Stomach smooth muscle (tissue), 2 donors: ENCODE results near the gene ZDHHC17.

Experiments
- H3K27ac ChIP-seq: one replicate; pipeline ENCODE4 v1.7.0; 2013; ENCODE audit warnings: mild to moderate bottlenecking, low read length, inconsistent platforms
- H3K27me3 ChIP-seq, 2 donors: one replicate each; pipeline ENCODE4 v1.7.0; 2013; ENCODE audit warnings: low read length in 2 of 2; ENCODE audit not compliant: insufficient read depth in 2 of 2, control insufficient read depth in 1 of 2
- H3K36me3 ChIP-seq, 2 donors: one replicate each; pipeline ENCODE4 v1.7.0; 2013; ENCODE audit warnings: low read length in 2 of 2; ENCODE audit not compliant: control insufficient read depth in 2 of 2, insufficient read depth in 2 of 2
- H3K4me1 ChIP-seq: one replicate; pipeline ENCODE4 v1.7.0; 2013; ENCODE audit warnings: low read length; ENCODE audit not compliant: control insufficient read depth, insufficient read depth
- H3K4me3 ChIP-seq, 2 donors: one replicate each; pipeline ENCODE4 v1.7.0; 2013; ENCODE audit warnings: low read length in 2 of 2
- H3K9ac ChIP-seq, 2 donors: one replicate each; pipeline ENCODE4 v1.7.0; 2013; ENCODE audit warnings: low read length in 2 of 2, mild to moderate bottlenecking in 1 of 2
- H3K9me3 ChIP-seq, 2 donors: one replicate each; pipeline ENCODE4 v1.7.0; 2013; ENCODE audit warnings: low read length in 2 of 2; ENCODE audit not compliant: control insufficient read depth in 2 of 2
- donor health status: healthy.
- donor health status: Pancreatic carcinoma.

Gene ZDHHC17

GRCh38 chr12:76876696-76877229, 112.8 kb downstream of the ZDHHC17 start:
- peak overlapping the region; percentile 44 to 88 for H3K4me3 ChIP-seq
- peaks cover 19% of the 10 kb centered on the region for H3K4me1 ChIP-seq
- no peak overlapping the region for H3K27ac ChIP-seq
- H3K9ac ChIP-seq, result no peak overlapping the region
- H3K9me3 ChIP-seq, result no peaks in the 10 kb centered on the region
- H3K27me3 ChIP-seq, result no peaks in the 10 kb centered on the region
- H3K36me3 ChIP-seq, result no peaks in the 10 kb centered on the region

GRCh38 chr12:76878099-76878898, 114.4 kb downstream of the ZDHHC17 start:
- Histone ChIP-seq H3K36me3 (no peaks in the 10 kb centered on the region), H3K9ac (peak overlapping the region; percentile 71 to 79), H3K4me3 (peak overlapping the region; percentile 86 to 88), H3K27ac (peak overlapping the region; percentile 41), H3K9me3 (no peaks in the 10 kb centered on the region), H3K27me3 (no peaks in the 10 kb centered on the region), H3K4me1 (peaks cover 19% of the 10 kb centered on the region)

- Histone ChIP-seq H3K4me3 (peak within 1 kb of the TSS; percentile 86 to 88), H3K9me3 (no peaks in the 10 kb centered on the region), H3K36me3 (no peaks in the 10 kb centered on the region), H3K27ac (peak within 1 kb of the TSS; percentile 88), H3K9ac (peak within 1 kb of the TSS; percentile 80 to 88), H3K27me3 (no peaks in the 10 kb centered on the region), H3K4me1 (peaks cover 19% of the 10 kb centered on the region)
Measured at GRCh38 chr12:76878899-76879709, 115.2 kb downstream of the ZDHHC17 start, which contains the start of gene CSRP2. CSRP2 (minus strand) TSS chr12:76879019; CDS start chr12:76866260, 12,759 bp downstream.

- Histone ChIP-seq H3K9ac (peak overlapping the region; percentile 80 to 88), H3K36me3 (no peaks in the 10 kb centered on the region), H3K27me3 (no peaks in the 10 kb centered on the region), H3K27ac (peak overlapping the region; percentile 88), H3K4me1 (peaks cover 15% of the 10 kb centered on the region), H3K4me3 (peak overlapping the region; percentile 86 to 88), H3K9me3 (no peaks in the 10 kb centered on the region)
Measured at GRCh38 chr12:76879710-76880518, 116.0 kb downstream of the ZDHHC17 start.

GRCh38 chr12:76880519-76881023, 116.7 kb downstream of the ZDHHC17 start:
- no peaks in the 10 kb centered on the region for H3K9me3 ChIP-seq
- H3K4me1 ChIP-seq, result peaks cover 15% of the 10 kb centered on the region
- no peak overlapping the region for H3K9ac ChIP-seq
- no peaks in the 10 kb centered on the region for H3K36me3 ChIP-seq
- no peaks in the 10 kb centered on the region for H3K27me3 ChIP-seq
- H3K27ac ChIP-seq, result no peak overlapping the region
- no peak overlapping the region for H3K4me3 ChIP-seq

- no peak overlapping the region for H3K4me3 ChIP-seq
- peaks cover 15% of the 10 kb centered on the region for H3K4me1 ChIP-seq
Measured at GRCh38 chr12:76881142-76881541, 117.2 kb downstream of the ZDHHC17 start.

GRCh38 chr12:76882367-76882766, 118.5 kb downstream of the ZDHHC17 start:
- Histone ChIP-seq H3K4me3 (no peak overlapping the region), H3K9ac (no peak overlapping the region), H3K36me3 (no peaks in the 10 kb centered on the region), H3K9me3 (no peaks in the 10 kb centered on the region), H3K27ac (no peak overlapping the region), H3K27me3 (no peaks in the 10 kb centered on the region), H3K4me1 (peaks cover 10% of the 10 kb centered on the region)

More at GRCh38 chr12:76881142-76881541, 117.2 kb downstream of the ZDHHC17 start:
- Histone ChIP-seq H3K27me3 (no peaks in the 10 kb centered on the region), H3K36me3 (no peaks in the 10 kb centered on the region), H3K9me3 (no peaks in the 10 kb centered on the region), H3K27ac (no peak overlapping the region), H3K9ac (no peak overlapping the region)

- Histone ChIP-seq H3K27me3 (no peaks in the 10 kb centered on the region), H3K4me3 (no peak overlapping the region), H3K9ac (no peak overlapping the region)
Measured at GRCh38 chr12:76883151-76883550, 119.2 kb downstream of the ZDHHC17 start.

GRCh38 chr12:76883811-76884210, 119.9 kb downstream of the ZDHHC17 start:
- Histone ChIP-seq H3K4me3 (no peak overlapping the region), H3K36me3 (no peaks in the 10 kb centered on the region), H3K9me3 (no peaks in the 10 kb centered on the region), H3K27me3 (no peaks in the 10 kb centered on the region), H3K9ac (no peak overlapping the region), H3K27ac (no peak overlapping the region), H3K4me1 (peaks cover 6% of the 10 kb centered on the region)

More at GRCh38 chr12:76883151-76883550, 119.2 kb downstream of the ZDHHC17 start:
- Histone ChIP-seq H3K4me1 (peaks cover 10% of the 10 kb centered on the region), H3K27ac (no peak overlapping the region), H3K36me3 (no peaks in the 10 kb centered on the region), H3K9me3 (no peaks in the 10 kb centered on the region)

- Histone ChIP-seq H3K9ac (no peak overlapping the region), H3K4me3 (no peak overlapping the region), H3K9me3 (no peaks in the 10 kb centered on the region), H3K36me3 (no peaks in the 10 kb centered on the region), H3K4me1 (no peaks in the 10 kb centered on the region), H3K27me3 (no peaks in the 10 kb centered on the region), H3K27ac (no peak overlapping the region)
Measured at GRCh38 chr12:76888775-76889174, 124.9 kb downstream of the ZDHHC17 start.
